Measurements from ENCODE around the gene FAAH2. TPM values are rescaled to one million over a fixed set of nuclear protein-coding genes. Genes with fewer than 3 reads are reported as not detected.

The FAAH2 gene
- total and polyA plus RNA-seq, 12 donors = 0.92 to 12.4 (median 2.9) TPM; not detected in 1

- H3K4me3 ChIP-seq = no peak overlapping the region
- H3K4me1 ChIP-seq (replicated peaks in 1 of 2) = no peaks in the 10 kb centered on the region
- no peak for DNase-seq
- no peaks in the 10 kb centered on the region for H3K9me3 ChIP-seq (replicated peaks in 1 of 3)
- H3K27ac ChIP-seq = no peak overlapping the region
- intact Hi-C loops (cut with DNase I) = no loop called here
- WGBS, 4 donors = 84 to 100% (median 86%) methylated on average over 1 to 3 of the region's 3 CpGs; no CpG with 5 or more reads in 1 of the 4 donors
- H3K36me3 ChIP-seq (replicated peaks in 1 of 2) = no peaks in the 10 kb centered on the region
- H3K27me3 ChIP-seq = peaks cover 8% of the 10 kb centered on the region
- TF ChIP-seq CTCF (IDR thresholded peaks at IDR 0.05) (no peak), POLR2A (IDR thresholded peaks at IDR 0.05) (no peak)
Measured at GRCh38 chrX:57266275-57266674, 20.2 kb upstream of the FAAH2 start.

- TF ChIP-seq POLR2A (IDR thresholded peaks at IDR 0.05) (no peak), CTCF (IDR thresholded peaks at IDR 0.05) (no peak)
- no peak for DNase-seq
- 55 to 72% methylated on average over 2 of the region's 2 CpGs; no CpG with 5 or more reads in 2 of the 4 donors for WGBS, 4 donors
Measured at GRCh38 chrX:57266871-57267270, 19.6 kb upstream of the FAAH2 start.

GRCh38 chrX:57267308-57267707 lies 19.2 kb upstream of the FAAH2 start:
- WGBS, 4 donors = 67 to 86% (median 82%) methylated on average over 1 of the region's 1 CpG; no CpG with 5 or more reads in 1 of the 4 donors
- DNase-seq = no peak
- H3K9me3 ChIP-seq (replicated peaks in 1 of 3) = no peaks in the 10 kb centered on the region
- intact Hi-C loops (cut with DNase I) = no loop called here
- H3K36me3 ChIP-seq (replicated peaks in 1 of 2) = no peaks in the 10 kb centered on the region
- peaks cover 8% of the 10 kb centered on the region for H3K27me3 ChIP-seq
- H3K4me3 ChIP-seq = no peak overlapping the region
- no peak for TF ChIP-seq POLR2A (IDR thresholded peaks at IDR 0.05)
- TF ChIP-seq CTCF (IDR thresholded peaks at IDR 0.05) = no peak
- H3K27ac ChIP-seq = no peak overlapping the region
- H3K4me1 ChIP-seq (replicated peaks in 1 of 2) = no peaks in the 10 kb centered on the region

More at GRCh38 chrX:57266871-57267270, 19.6 kb upstream of the FAAH2 start:
- Histone ChIP-seq H3K27ac (no peak overlapping the region), H3K9me3 (replicated peaks in 1 of 3) (no peaks in the 10 kb centered on the region), H3K4me3 (no peak overlapping the region), H3K4me1 (replicated peaks in 1 of 2) (no peaks in the 10 kb centered on the region), H3K27me3 (peaks cover 8% of the 10 kb centered on the region), H3K36me3 (replicated peaks in 1 of 2) (no peaks in the 10 kb centered on the region)
- intact Hi-C loops (cut with DNase I) = no loop called here

- H3K4me1 ChIP-seq (replicated peaks in 1 of 2) = no peaks in the 10 kb centered on the region
- intact Hi-C loops (cut with DNase I) = no loop called here
- no peaks in the 10 kb centered on the region for H3K36me3 ChIP-seq (replicated peaks in 1 of 2)
- WGBS, 4 donors = 64 to 100% (median 95%) methylated on average over 1 to 3 of the region's 3 CpGs
- no peak for TF ChIP-seq POLR2A (IDR thresholded peaks at IDR 0.05)
- TF ChIP-seq CTCF (IDR thresholded peaks at IDR 0.05) = no peak
- no peak overlapping the region for H3K27ac ChIP-seq
- H3K4me3 ChIP-seq = no peak overlapping the region
- peaks cover 8% of the 10 kb centered on the region for H3K27me3 ChIP-seq
- DNase-seq = no peak
- no peaks in the 10 kb centered on the region for H3K9me3 ChIP-seq (replicated peaks in 1 of 3)
Measured at GRCh38 chrX:57270980-57271379, 15.5 kb upstream of the FAAH2 start.
